Central memory CD8-positive, alpha-beta T cell (primary cell): ENCODE data around the gene LAMA3.

Experiments
- ATAC-seq: fragments of 150-1000 bp; cut with Tn5 transposase; replicated peaks from 2 replicates; pipeline ENCODE4 v1.10.0; 2022; ENCODE audit warnings: mild to moderate bottlenecking, moderate FRiP score, moderate number of reproducible peaks; ENCODE audit not compliant: poor library complexity, severe bottlenecking; ENCODE audit errors: extremely low read depth
- DNase-seq, 2 donors: peaks; one replicate each; pipeline ENCODE4 v3.0.0; 2021; ENCODE audit warnings: low spot score in 2 of 2
- H3K27ac Mint-ChIP-seq: one replicate; pipeline ENCODE4 v1.8.0; 2022; ENCODE audit warnings: low read depth, mild to moderate bottlenecking, moderate library complexity, mixed read lengths
- H3K27me3 Mint-ChIP-seq: one replicate; pipeline ENCODE4 v1.8.0; 2022; ENCODE audit warnings: mixed read lengths
- H3K36me3 Mint-ChIP-seq: one replicate; pipeline ENCODE4 v1.8.0; 2022; ENCODE audit warnings: mild to moderate bottlenecking, moderate library complexity, mixed read lengths; ENCODE audit not compliant: insufficient read depth
- H3K4me1 Mint-ChIP-seq: one replicate; pipeline ENCODE4 v1.8.0; 2022; ENCODE audit warnings: mixed read lengths
- H3K4me3 Mint-ChIP-seq: one replicate; pipeline ENCODE4 v1.8.0; 2022; ENCODE audit warnings: mild to moderate bottlenecking, moderate library complexity, mixed read lengths
- H3K9me3 Mint-ChIP-seq: one replicate; pipeline ENCODE4 v1.8.0; 2022; ENCODE audit warnings: mixed read lengths

Gene LAMA3

GRCh38 chr18:23784832-23785245, 95.6 kb downstream of the LAMA3 start:
- H3K9me3 Mint-ChIP-seq, result no peaks in the 10 kb centered on the region
- H3K4me3 Mint-ChIP-seq, result no peak overlapping the region
- H3K4me1 Mint-ChIP-seq, result no peaks in the 10 kb centered on the region
- peaks cover 66% of the 10 kb centered on the region for H3K27me3 Mint-ChIP-seq
- no peak for ATAC-seq
- H3K27ac Mint-ChIP-seq, result no peak overlapping the region
- no peaks in the 10 kb centered on the region for H3K36me3 Mint-ChIP-seq
- no peak for DNase-seq

- no peak overlapping the region for H3K27ac Mint-ChIP-seq
- ATAC-seq (no peak), DNase-seq (no peak)
- H3K36me3 Mint-ChIP-seq, result peaks cover 2% of the 10 kb centered on the region
- H3K4me3 Mint-ChIP-seq, result no peak overlapping the region
- H3K27me3 Mint-ChIP-seq, result peaks cover 20% of the 10 kb centered on the region
- H3K9me3 Mint-ChIP-seq, result no peaks in the 10 kb centered on the region
- H3K4me1 Mint-ChIP-seq, result no peaks in the 10 kb centered on the region
These were observed 103.8 kb downstream of the LAMA3 start for GRCh38 chr18:23793051-23793450.

DNA sequence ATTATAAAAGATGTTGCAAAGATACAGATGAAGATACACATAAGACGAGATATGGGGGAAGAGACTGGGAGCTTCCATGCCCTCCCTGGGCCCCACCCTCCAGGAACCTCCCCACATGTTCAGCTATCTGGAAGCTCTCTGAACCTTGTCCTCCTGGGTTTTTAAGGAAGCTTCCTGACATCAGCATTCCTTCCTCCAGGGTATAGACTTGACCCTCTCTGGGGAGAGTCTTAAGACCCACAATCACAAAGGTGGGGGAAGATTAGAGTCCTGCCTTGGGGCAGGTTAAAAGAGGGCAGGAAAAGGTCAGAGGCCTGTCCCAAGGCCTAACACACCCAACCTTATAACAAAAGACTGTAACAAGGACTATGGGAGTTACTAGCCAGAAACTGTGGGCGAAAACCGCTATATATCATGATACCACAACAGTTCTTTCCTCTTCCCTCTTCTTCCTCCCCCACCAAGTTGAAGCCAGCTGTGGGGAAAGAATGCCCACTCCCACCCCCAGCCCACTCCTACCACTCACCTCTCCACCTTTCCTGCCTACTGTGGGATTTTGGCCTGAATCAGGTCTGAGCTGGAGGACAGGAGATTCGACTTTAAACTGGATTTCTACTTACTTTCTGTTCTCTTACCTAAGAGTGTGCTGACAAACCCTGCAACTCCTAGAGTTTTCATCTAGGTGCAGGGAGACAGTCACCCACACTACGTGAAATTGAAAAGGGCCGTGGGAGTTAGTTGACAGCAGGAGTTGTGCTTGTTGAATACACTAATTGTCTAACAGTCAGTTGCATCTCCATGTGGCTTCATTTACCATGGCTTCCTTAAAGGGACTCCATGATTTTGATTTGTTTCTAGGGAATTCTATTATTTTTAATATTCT, 105.0 kb downstream of the LAMA3 start:
- DNase-seq (no peak), ATAC-seq (no peak)
- Mint-ChIP-seq H3K9me3 (no peaks in the 10 kb centered on the region), H3K27ac (no peak overlapping the region), H3K4me3 (no peak overlapping the region), H3K4me1 (no peaks in the 10 kb centered on the region), H3K27me3 (peaks cover 24% of the 10 kb centered on the region), H3K36me3 (peaks cover 2% of the 10 kb centered on the region)

DNA sequence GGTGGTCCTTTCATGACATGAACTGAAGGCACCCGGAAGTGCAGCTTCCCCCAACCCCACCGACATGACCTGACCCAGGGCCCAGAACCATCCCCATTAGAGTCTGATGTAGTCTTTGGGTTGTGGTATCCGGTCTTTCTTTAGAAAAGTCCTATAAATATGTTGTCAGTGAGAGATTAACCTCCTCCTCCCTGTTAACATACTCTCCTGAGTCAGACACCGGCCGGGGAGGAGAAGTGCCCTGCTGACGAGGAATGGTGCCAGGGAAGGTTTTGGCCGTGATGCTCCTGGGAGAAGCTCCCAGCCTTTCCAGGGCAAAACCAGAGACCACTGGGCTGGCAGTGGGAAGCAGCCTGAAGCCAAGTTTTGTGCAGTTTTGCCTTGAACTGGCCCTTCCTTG, 109.0 kb downstream of the LAMA3 start:
- H3K4me1 Mint-ChIP-seq, result no peaks in the 10 kb centered on the region
- H3K9me3 Mint-ChIP-seq, result no peaks in the 10 kb centered on the region
- peaks cover under 1% of the 10 kb centered on the region for H3K36me3 Mint-ChIP-seq
- no peak overlapping the region for H3K27ac Mint-ChIP-seq
- ATAC-seq (no peak), DNase-seq (no peak)
- peaks cover 34% of the 10 kb centered on the region for H3K27me3 Mint-ChIP-seq
- H3K4me3 Mint-ChIP-seq, result no peak overlapping the region

GRCh38 chr18:23798824-23799223, 109.6 kb downstream of the LAMA3 start:
- Mint-ChIP-seq H3K9me3 (no peaks in the 10 kb centered on the region), H3K27me3 (peaks cover 34% of the 10 kb centered on the region), H3K27ac (no peak overlapping the region), H3K4me1 (no peaks in the 10 kb centered on the region), H3K36me3 (no peaks in the 10 kb centered on the region), H3K4me3 (no peak overlapping the region)
- DNase-seq, result no peak
- ATAC-seq, result no peak

- no peaks in the 10 kb centered on the region for H3K9me3 Mint-ChIP-seq
- no peak for ATAC-seq
- DNase-seq, result no peak
- H3K4me1 Mint-ChIP-seq, result no peaks in the 10 kb centered on the region
- peaks cover 34% of the 10 kb centered on the region for H3K27me3 Mint-ChIP-seq
- H3K27ac Mint-ChIP-seq, result no peak overlapping the region
- no peaks in the 10 kb centered on the region for H3K36me3 Mint-ChIP-seq
- H3K4me3 Mint-ChIP-seq, result no peak overlapping the region
These were observed 110.3 kb downstream of the LAMA3 start for GRCh38 chr18:23799540-23799939.

- H3K4me1 Mint-ChIP-seq, result no peaks in the 10 kb centered on the region
- H3K4me3 Mint-ChIP-seq, result no peak overlapping the region
- no peak for DNase-seq
- peaks cover 34% of the 10 kb centered on the region for H3K27me3 Mint-ChIP-seq
- H3K27ac Mint-ChIP-seq, result no peak overlapping the region
- no peaks in the 10 kb centered on the region for H3K36me3 Mint-ChIP-seq
- no peaks in the 10 kb centered on the region for H3K9me3 Mint-ChIP-seq
- no peak for ATAC-seq
These were observed 111.6 kb downstream of the LAMA3 start for GRCh38 chr18:23800902-23801301.

GRCh38 chr18:23802817-23803216, 113.6 kb downstream of the LAMA3 start:
- ATAC-seq (no peak), DNase-seq (no peak)
- Mint-ChIP-seq H3K36me3 (no peaks in the 10 kb centered on the region), H3K27ac (no peak overlapping the region), H3K4me1 (no peaks in the 10 kb centered on the region), H3K27me3 (peaks cover 44% of the 10 kb centered on the region), H3K9me3 (no peaks in the 10 kb centered on the region), H3K4me3 (no peak overlapping the region)

GRCh38 chr18:23803755-23804154, 114.5 kb downstream of the LAMA3 start:
- ATAC-seq, result no peak
- Mint-ChIP-seq H3K36me3 (no peaks in the 10 kb centered on the region), H3K4me3 (no peak overlapping the region), H3K4me1 (no peaks in the 10 kb centered on the region), H3K9me3 (no peaks in the 10 kb centered on the region), H3K27me3 (peaks cover 35% of the 10 kb centered on the region), H3K27ac (no peak overlapping the region)
- DNase-seq, result no peak

GRCh38 chr18:23805898-23806297, 116.6 kb downstream of the LAMA3 start:
- no peak for DNase-seq
- H3K27me3 Mint-ChIP-seq, result peaks cover 14% of the 10 kb centered on the region
- H3K36me3 Mint-ChIP-seq, result no peaks in the 10 kb centered on the region
- H3K9me3 Mint-ChIP-seq, result no peaks in the 10 kb centered on the region
- H3K4me1 Mint-ChIP-seq, result peaks cover 5% of the 10 kb centered on the region
- no peak overlapping the region for H3K27ac Mint-ChIP-seq
- no peak for ATAC-seq
- no peak overlapping the region for H3K4me3 Mint-ChIP-seq

- Mint-ChIP-seq H3K36me3 (peaks cover 5% of the 10 kb centered on the region), H3K4me1 (peaks cover 19% of the 10 kb centered on the region), H3K27ac (no peak overlapping the region), H3K9me3 (no peaks in the 10 kb centered on the region), H3K4me3 (no peak overlapping the region), H3K27me3 (peaks cover 9% of the 10 kb centered on the region)
- no peak for ATAC-seq
- no peak for DNase-seq
These were observed 120.2 kb downstream of the LAMA3 start for GRCh38 chr18:23809415-23809814.

DNA sequence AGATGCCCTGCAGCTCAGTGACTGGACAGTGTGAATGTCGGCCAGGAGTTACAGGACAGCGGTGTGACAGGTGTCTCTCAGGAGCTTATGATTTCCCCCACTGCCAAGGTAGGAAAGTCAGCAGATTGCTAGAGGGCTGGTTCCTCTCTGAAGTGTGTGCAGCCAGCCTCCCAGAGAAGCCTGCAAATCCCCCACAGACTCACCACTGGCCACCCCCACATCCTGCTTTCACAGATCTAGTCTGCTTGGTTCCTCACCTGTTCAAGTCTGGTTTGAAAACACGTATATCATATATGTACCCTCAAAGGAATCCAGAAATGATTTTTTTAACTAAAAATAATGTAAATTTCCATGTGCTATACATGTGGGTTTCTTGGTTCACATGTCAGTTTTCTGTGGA, 121.1 kb downstream of the LAMA3 start:
- DNase-seq, result no peak
- H3K36me3 Mint-ChIP-seq, result peaks cover 5% of the 10 kb centered on the region
- H3K4me3 Mint-ChIP-seq, result no peak overlapping the region
- peaks cover 9% of the 10 kb centered on the region for H3K27me3 Mint-ChIP-seq
- no peaks in the 10 kb centered on the region for H3K9me3 Mint-ChIP-seq
- peak; percentile 90 for ATAC-seq
- H3K4me1 Mint-ChIP-seq, result peaks cover 19% of the 10 kb centered on the region
- H3K27ac Mint-ChIP-seq, result no peak overlapping the region

DNA sequence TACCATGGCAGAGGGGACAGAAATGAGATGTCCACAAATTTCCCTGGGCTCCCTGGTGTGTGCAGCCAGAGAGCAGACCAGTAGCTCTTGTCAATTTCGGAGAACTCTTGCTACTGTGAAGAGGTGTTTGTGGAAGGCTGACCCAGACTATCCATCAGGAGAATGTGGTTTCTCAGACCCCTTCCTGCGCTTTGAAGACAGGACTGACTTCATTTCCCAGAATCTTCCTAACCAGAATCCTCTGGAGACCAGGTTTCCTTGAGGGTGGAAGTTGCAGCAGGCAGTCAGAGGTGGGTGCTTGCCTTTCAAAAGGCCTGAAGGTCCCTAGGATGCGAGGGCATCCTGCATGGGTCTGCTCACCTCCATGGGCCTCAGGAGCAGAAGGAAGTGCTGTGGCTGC, 121.9 kb downstream of the LAMA3 start:
- no peak for DNase-seq
- Mint-ChIP-seq H3K4me3 (no peak overlapping the region), H3K4me1 (peaks cover 19% of the 10 kb centered on the region), H3K27ac (no peak overlapping the region), H3K9me3 (no peaks in the 10 kb centered on the region), H3K36me3 (peaks cover 6% of the 10 kb centered on the region), H3K27me3 (peaks cover 9% of the 10 kb centered on the region)
- no peak for ATAC-seq
